Peyer's patch (tissue), 4 donors: ENCODE results near the gene IPO8.

Experiments
- POLR2A ChIP-seq, 2 donors: fragments of 450-650 bp; IDR thresholded peaks; one replicate each; pipeline ENCODE4 v1.5.1; 2017; ENCODE audit warnings: antibody characterized with exemption in 2 of 2, mild to moderate bottlenecking in 2 of 2, moderate library complexity in 2 of 2
- TF ChIP-seq, protein P1 (sequence below), 6 experiments: fragments of 450-650 bp in 4 of 6; fragments of 200-600 bp in 2 of 6; sonication (generic) in 1 of 6; IDR thresholded peaks; one replicate each; pipeline ENCODE4 v1.5.1; 2017 to 2019; ENCODE audit warnings: antibody characterized with exemption in 6 of 6, mild to moderate bottlenecking in 3 of 6, moderate library complexity in 1 of 6

DNA sequence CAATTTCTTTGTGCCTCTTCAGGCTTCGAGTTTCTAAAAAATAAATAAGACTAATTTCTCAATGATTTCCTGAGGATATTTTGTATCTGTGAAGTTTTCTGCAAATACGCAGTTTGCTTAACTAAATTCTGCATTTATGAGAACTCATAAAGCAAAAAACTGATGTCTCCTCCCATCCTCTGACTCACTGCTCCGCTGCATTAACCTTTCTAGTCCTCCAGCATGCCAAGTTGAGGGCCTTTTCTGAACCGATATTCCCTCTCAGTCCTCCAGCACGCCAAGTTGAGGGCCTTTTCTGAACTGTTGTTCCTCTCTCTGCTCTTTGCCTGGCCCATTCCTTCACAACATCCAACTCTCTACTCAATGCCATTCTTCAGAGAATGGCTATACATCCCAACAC lies 3.2 kb downstream of the IPO8 start:
- TF ChIP-seq, protein P1, sequence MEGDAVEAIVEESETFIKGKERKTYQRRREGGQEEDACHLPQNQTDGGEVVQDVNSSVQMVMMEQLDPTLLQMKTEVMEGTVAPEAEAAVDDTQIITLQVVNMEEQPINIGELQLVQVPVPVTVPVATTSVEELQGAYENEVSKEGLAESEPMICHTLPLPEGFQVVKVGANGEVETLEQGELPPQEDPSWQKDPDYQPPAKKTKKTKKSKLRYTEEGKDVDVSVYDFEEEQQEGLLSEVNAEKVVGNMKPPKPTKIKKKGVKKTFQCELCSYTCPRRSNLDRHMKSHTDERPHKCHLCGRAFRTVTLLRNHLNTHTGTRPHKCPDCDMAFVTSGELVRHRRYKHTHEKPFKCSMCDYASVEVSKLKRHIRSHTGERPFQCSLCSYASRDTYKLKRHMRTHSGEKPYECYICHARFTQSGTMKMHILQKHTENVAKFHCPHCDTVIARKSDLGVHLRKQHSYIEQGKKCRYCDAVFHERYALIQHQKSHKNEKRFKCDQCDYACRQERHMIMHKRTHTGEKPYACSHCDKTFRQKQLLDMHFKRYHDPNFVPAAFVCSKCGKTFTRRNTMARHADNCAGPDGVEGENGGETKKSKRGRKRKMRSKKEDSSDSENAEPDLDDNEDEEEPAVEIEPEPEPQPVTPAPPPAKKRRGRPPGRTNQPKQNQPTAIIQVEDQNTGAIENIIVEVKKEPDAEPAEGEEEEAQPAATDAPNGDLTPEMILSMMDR (IDR thresholded peaks at IDR 0.05) = no peak
- TF ChIP-seq POLR2A (IDR thresholded peaks at IDR 0.05) = no peak
